ENCODE measurements around the gene ENDOV.

- TF ChIP-seq POLR2A (IDR thresholded peaks at IDR 0.05), result no peak
- TF ChIP-seq, protein P1, sequence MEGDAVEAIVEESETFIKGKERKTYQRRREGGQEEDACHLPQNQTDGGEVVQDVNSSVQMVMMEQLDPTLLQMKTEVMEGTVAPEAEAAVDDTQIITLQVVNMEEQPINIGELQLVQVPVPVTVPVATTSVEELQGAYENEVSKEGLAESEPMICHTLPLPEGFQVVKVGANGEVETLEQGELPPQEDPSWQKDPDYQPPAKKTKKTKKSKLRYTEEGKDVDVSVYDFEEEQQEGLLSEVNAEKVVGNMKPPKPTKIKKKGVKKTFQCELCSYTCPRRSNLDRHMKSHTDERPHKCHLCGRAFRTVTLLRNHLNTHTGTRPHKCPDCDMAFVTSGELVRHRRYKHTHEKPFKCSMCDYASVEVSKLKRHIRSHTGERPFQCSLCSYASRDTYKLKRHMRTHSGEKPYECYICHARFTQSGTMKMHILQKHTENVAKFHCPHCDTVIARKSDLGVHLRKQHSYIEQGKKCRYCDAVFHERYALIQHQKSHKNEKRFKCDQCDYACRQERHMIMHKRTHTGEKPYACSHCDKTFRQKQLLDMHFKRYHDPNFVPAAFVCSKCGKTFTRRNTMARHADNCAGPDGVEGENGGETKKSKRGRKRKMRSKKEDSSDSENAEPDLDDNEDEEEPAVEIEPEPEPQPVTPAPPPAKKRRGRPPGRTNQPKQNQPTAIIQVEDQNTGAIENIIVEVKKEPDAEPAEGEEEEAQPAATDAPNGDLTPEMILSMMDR (IDR thresholded peaks at IDR 0.05), result no peak
These were observed 16.6 kb downstream of the ENDOV start for GRCh38 chr17:80431246-80432195.
